HG03565 (cell line): ENCODE measurements around the gene ADGRG3.

Experiments used
- ATAC-seq: cut with Tn5 transposase; IDR thresholded peaks from one replicate; pipeline ENCODE4 v1.9.1; 2021; ENCODE audit warnings: mild to moderate bottlenecking, moderate library complexity; ENCODE audit not compliant: unreplicated experiment

ADGRG3 gene

GRCh38 chr16:57694725-57695679 is 26.9 kb downstream of the ADGRG3 start, which contains the start of gene DRC7:
Gene DRC7, plus strand, starts transcription at chr16:57694806. Its CDS starts 3,144 bp downstream, at chr16:57697950.
- no peak for ATAC-seq

GRCh38 chr16:57695680-57696069 is 27.6 kb downstream of the ADGRG3 start:
- no peak for ATAC-seq

GRCh38 chr16:57696240-57696639 is 28.1 kb downstream of the ADGRG3 start:
- no peak for ATAC-seq

GRCh38 chr16:57697896-57698537 is 29.9 kb downstream of the ADGRG3 start:
- ATAC-seq: no peak

GRCh38 chr16:57698812-57699405 is 30.8 kb downstream of the ADGRG3 start:
- no peak for ATAC-seq

- ATAC-seq: no peak
Measured at GRCh38 chr16:57699481-57699880, 31.4 kb downstream of the ADGRG3 start.

- no peak for ATAC-seq
Measured at GRCh38 chr16:57699899-57700298, 31.8 kb downstream of the ADGRG3 start.

GRCh38 chr16:57700781-57701551 is 32.9 kb downstream of the ADGRG3 start:
- no peak for ATAC-seq

- no peak for ATAC-seq
Measured at GRCh38 chr16:57701759-57702371, 33.8 kb downstream of the ADGRG3 start.

GRCh38 chr16:57703416-57704010 is 35.4 kb downstream of the ADGRG3 start:
- no peak for ATAC-seq

GRCh38 chr16:57704011-57704904 is 36.2 kb downstream of the ADGRG3 start:
- no peak for ATAC-seq

GRCh38 chr16:57704905-57705852 is 37.1 kb downstream of the ADGRG3 start:
- ATAC-seq: no peak

GRCh38 chr16:57706717-57707116 is 38.6 kb downstream of the ADGRG3 start:
- ATAC-seq: no peak

GRCh38 chr16:57707331-57707730 is 39.2 kb downstream of the ADGRG3 start:
- ATAC-seq: no peak

GRCh38 chr16:57708168-57708567 is 40.1 kb downstream of the ADGRG3 start:
- ATAC-seq: no peak

- ATAC-seq: no peak
Measured at GRCh38 chr16:57709663-57710062, 41.6 kb downstream of the ADGRG3 start.

GRCh38 chr16:57711346-57711745 is 43.2 kb downstream of the ADGRG3 start:
- ATAC-seq: no peak

GRCh38 chr16:57711993-57712392 is 43.9 kb downstream of the ADGRG3 start:
- no peak for ATAC-seq
